DMS114 treated with DMSO at 0.1 percent for 48 hours (cell line): ENCODE results near the gene ANKRD10.

Experiments
- DNase-seq: peaks from one replicate; lab custom pipeline; 2025; ENCODE audit not compliant: unreplicated experiment; lab: John Stamatoyannopoulos, UW

ANKRD10 gene

GRCh38 chr13:110834572-110834971 lies 80.3 kb downstream of the ANKRD10 start:
- DNase-seq: no peak

- DNase-seq: no peak
Measured at GRCh38 chr13:110832531-110832930, 82.3 kb downstream of the ANKRD10 start.

- DNase-seq: no peak
Measured at GRCh38 chr13:110832205-110832479, 82.7 kb downstream of the ANKRD10 start.

- DNase-seq: no peak
Measured at GRCh38 chr13:110831437-110832204, 83.2 kb downstream of the ANKRD10 start.

- DNase-seq: no peak
Measured at GRCh38 chr13:110830800-110831371, 84.0 kb downstream of the ANKRD10 start.

GRCh38 chr13:110830331-110830730 lies 84.5 kb downstream of the ANKRD10 start:
- DNase-seq: no peak

- DNase-seq: no peak
Measured at GRCh38 chr13:110829486-110829885, 85.4 kb downstream of the ANKRD10 start.

- no peak for DNase-seq
Measured at GRCh38 chr13:110828705-110829104, 86.2 kb downstream of the ANKRD10 start.
